Breast epithelium (tissue), 4 donors: ENCODE results near the gene FAM90A1. TPM values are rescaled to one million over a fixed set of nuclear protein-coding genes. Genes with fewer than 3 reads are reported as not detected.
A peak's percentile ranks its signal among the peaks of the same experiment; 100 is the strongest.
"Not testable (repeated sequence)": the region's sequence is repeated elsewhere in the genome, so short reads cannot be mapped to it uniquely, and the experiment has no call there.

ENCODE experiments used
- DNase-seq, 2 donors: peaks; one replicate each; pipeline ENCODE4 v3.0.0-alpha.2; 2019; ENCODE audit warnings: low spot score in 2 of 2
- H3K27ac ChIP-seq, 2 donors: fragments of 200-600 bp; sonication (generic) in 1 of 2; one replicate each; pipeline ENCODE4 v1.5.1; 2016 to 2019; ENCODE audit warnings: mild to moderate bottlenecking in 1 of 2
- H3K27me3 ChIP-seq, 2 donors: fragments of 200-600 bp; sonication (generic) in 1 of 2; one replicate each; pipeline versions ENCODE4 v1.5.1 to v1.6.0; 2017 to 2019; ENCODE audit warnings: control low read depth in 1 of 2, mild to moderate bottlenecking in 1 of 2
- H3K36me3 ChIP-seq: fragments of 200-600 bp; one replicate; pipeline ENCODE4 v1.5.1; 2019
- H3K4me1 ChIP-seq, 2 donors: fragments of 200-600 bp; sonication (generic); one replicate each; pipeline ENCODE4 v1.5.1; 2016 to 2019; ENCODE audit warnings: control low read depth in 1 of 2
- H3K4me3 ChIP-seq, 3 donors: fragments of 200-600 bp; sonication (generic); 1 replicate in 2 of 3; 2 replicates in 1 of 3; pipeline ENCODE4 v1.5.1; 2016 to 2019; ENCODE audit warnings: mild to moderate bottlenecking in 3 of 3, moderate library complexity in 2 of 3
- H3K9me3 ChIP-seq, 2 donors: fragments of 200-600 bp; sonication (generic) in 1 of 2; one replicate each; pipeline ENCODE4 v1.5.1; 2016 to 2019; ENCODE audit warnings: control low read depth in 1 of 2
- POLR2A ChIP-seq: fragments of 450-650 bp; IDR thresholded peaks from one replicate; pipeline ENCODE4 v1.6.1; 2016; ENCODE audit warnings: antibody characterized with exemption, mild to moderate bottlenecking, moderate library complexity
- intact Hi-C: fragments of 100-400 bp; cut with DNase I; formaldehyde crosslinking; loops from one replicate; pipeline ENCODE4 v1.15.1; 2023; ENCODE audit warnings: low total_unique reads
- total RNA-seq, 3 donors: library from RNA; depleted of rRNA; stranded (reverse); fragments of >200 nt; gene quantifications; one replicate each; pipeline ENCODE4 v1.1.0, GENCODE V29; 2016

The FAM90A1 gene
- total RNA-seq, 3 donors from 2014 or later: 0.29 TPM; not detected in 2

DNA sequence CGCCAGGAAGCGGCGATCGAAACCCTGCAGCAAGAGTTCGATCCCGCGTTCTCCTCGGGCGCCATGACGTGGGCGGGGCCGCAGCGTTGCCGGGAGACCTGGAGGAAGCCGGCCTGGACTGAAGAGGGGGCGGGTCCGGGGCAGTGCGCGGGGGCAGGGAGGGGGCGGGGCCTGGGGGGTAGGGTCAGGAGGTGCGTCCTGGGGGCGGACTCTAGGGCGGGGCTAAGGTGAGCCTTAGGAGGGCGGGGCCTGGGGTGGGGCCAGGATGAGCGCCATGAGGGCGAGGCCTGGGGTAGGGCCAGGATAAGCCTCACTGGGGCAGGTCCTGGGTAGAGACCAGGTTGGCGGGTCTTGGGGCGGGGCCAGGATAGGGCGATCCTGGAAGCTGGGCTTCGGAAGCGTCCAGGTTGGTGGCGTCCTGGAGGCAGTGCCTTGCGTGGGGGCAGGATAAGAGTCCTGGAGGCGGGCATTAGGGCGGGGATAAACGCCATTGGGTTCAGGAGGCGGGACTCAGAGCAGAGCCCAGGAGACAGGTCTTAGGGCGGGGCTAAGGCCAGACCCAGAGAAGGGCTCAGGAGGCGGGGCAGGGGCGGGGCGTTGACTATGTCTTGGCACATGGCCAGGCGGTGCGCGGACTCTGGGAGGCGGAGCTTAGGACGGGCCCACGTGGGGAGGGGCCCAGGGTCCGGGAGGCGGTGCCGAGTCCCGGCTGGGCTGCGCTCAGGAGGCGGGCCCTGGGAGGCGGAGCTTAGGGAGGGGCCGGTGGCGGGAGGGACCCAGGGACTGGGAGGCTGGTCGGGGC, 15.7 kb upstream of the FAM90A1 start:
- peak overlapping the region; percentile 90 to 96 for H3K27ac ChIP-seq
- peak; percentile 39 for TF ChIP-seq POLR2A
- intact Hi-C loops, H3K36me3 ChIP-seq, H3K27me3 ChIP-seq, H3K9me3 ChIP-seq, H3K4me1 ChIP-seq: not testable (repeated sequence)
- peak; percentile 99 to 100 for DNase-seq
- H3K4me3 ChIP-seq: peak overlapping the region; percentile 59 to 80 (median 69)

DNA sequence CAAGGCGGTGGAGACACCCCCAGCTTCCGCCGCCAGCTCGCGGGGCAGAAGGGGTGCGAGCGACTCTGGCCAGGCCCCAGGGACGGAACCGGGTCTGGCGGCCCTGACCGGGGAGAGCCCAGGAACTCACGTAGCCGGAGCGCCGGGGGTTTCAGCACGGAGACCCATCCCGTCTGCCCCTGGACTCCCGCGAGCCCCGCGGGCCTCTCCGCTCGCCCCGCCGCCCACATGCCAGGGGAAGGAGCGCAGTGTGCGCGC, 15.1 kb upstream of the FAM90A1 start:
- intact Hi-C loops, H3K4me1 ChIP-seq, H3K36me3 ChIP-seq, DNase-seq, H3K9me3 ChIP-seq, H3K27me3 ChIP-seq: not testable (repeated sequence)
- Histone ChIP-seq H3K27ac (peak overlapping the region; percentile 90 to 96), H3K4me3 (peak overlapping the region; percentile 59 to 80 (median 69))

DNA sequence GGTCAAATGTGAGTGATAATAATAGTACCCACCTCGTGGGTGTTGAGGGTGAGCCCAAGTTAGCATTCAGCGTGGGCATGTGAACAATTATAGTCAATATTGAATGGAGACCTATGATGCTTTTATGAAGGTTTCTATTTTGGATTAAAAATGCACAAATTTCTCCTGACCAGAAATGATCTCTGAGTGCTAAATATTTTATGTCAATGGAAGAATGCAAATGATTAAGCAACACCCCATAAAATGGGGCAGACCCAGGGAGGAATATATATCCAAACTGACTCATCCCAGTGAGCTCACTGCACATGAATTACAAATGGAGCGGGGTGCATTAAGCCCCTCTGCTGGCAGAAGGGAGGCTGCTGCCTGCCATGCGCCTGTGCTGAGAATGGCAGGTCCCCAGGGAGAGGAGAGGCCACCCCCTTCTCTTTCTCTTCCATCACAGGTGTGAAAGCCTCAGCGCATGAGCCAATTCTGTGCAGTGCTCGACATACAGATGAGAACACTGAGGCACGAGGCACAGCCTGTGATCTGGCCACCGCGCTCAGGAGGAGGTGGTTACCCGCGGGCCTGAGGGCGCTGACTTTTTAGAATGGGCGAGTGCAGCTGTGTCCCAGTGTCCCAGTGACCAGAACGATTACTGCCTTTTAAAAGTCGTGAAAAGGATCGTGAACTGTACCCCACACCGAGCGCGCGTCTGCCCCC, 14.7 kb upstream of the FAM90A1 start:
- H3K4me1 ChIP-seq, DNase-seq, H3K9me3 ChIP-seq, intact Hi-C loops, H3K27me3 ChIP-seq, H3K36me3 ChIP-seq: not testable (repeated sequence)
- peak overlapping the region; percentile 59 to 80 (median 69) for H3K4me3 ChIP-seq
- peak overlapping the region; percentile 90 to 96 for H3K27ac ChIP-seq

DNA sequence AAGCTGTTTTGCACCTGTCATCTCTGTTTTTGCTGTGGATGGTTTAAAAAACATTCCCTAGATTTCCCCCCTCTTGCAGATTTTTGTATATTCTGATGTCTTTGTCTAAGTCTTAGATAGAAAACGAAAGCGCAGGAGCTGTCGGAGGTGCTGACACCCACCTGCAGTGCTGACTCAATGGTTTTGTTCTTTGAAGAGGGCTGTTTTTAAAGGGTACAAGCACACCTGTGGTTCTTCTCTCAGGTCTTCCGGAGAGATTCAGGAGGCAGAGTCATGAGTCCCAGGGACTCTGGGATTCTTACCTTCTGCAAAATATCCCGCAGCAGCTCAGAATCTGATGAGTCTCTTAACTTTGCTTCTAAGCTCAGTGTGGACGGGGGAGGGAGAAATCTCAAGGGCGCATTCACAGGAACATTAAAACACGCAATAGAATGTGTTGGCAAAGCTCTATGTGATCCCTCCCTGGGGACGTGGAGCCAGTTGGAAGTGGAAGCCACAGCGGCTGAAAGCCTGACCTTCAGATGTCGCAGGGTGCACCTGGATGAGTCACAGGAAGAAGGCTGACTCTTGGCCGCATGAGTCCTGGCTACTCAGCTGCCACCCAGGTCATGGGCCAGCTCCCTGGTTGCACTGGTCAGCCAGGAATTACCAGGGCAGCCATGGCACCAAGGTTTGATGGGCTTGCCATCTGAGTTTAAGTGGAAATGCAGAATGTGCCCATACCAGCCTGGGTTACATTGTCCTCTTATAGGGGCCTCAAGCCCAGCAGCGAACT, 13.1 kb upstream of the FAM90A1 start:
- intact Hi-C loops, H3K36me3 ChIP-seq, H3K27ac ChIP-seq, DNase-seq, H3K4me1 ChIP-seq, H3K27me3 ChIP-seq, H3K9me3 ChIP-seq, H3K4me3 ChIP-seq: not testable (repeated sequence)

DNA sequence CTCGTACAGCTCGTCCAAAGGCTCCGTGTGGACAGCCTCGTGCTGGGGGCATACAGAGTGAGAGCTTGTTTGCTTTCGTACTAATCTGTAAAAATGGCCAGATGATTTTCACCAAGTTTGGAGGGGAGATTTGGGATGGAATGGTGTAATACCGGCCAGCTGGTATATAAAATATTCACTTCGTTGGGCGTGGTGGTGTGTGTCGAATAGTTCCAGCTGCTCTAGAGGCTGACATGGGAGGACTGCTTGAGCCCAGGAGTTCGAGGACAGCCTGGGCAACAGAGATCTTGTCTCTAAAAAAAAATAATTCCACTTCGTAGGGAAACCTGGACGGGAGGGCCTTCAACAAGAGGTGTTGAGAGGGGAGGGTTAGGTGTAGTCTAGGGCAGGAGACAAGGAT, 9.6 kb upstream of the FAM90A1 start:
- H3K36me3 ChIP-seq, intact Hi-C loops, H3K27me3 ChIP-seq, H3K4me1 ChIP-seq, H3K9me3 ChIP-seq, H3K4me3 ChIP-seq, H3K27ac ChIP-seq, DNase-seq: not testable (repeated sequence)

DNA sequence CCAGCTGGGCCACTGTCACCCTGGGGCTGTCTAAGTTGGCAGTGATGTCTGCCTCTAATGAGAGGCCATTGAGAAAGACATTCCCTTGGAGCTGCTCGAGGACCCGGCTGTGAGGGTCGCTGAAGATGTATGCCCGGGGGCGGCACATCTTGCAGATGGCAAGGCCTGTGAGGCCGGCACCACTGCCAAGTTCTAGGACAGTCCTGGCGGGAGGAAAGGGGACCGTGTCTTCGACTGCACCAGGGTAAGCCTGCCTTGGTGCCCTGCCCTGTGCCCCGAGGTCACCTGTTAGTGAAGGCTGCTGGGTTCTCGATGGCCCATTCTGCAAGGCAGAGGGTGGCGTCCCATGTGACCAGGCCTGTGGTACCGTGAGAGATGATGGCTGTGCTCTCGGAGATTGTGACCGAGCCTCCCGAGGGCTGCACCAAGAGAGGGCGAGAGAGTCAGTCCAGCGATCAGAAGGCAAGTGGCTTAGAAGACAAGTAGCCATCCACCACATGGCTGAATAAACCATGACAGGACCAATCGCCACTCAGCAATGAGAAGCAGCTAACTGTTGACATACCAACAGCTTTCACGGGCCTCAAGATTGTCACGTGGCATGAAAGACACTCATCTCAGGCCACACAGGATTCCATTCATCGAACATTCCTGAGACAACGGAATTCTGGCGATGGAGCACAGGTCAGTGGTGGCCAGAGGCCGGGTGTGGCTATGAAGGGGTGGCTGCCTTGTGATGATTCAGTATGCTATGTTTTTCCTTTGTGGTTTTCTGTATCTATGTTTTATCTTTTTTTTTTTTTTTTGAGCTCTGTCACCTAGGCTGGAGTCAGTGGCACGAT, 8.1 kb upstream of the FAM90A1 start:
- H3K27me3 ChIP-seq, H3K4me3 ChIP-seq, intact Hi-C loops, H3K9me3 ChIP-seq, H3K36me3 ChIP-seq, H3K27ac ChIP-seq, DNase-seq, H3K4me1 ChIP-seq: not testable (repeated sequence)

DNA sequence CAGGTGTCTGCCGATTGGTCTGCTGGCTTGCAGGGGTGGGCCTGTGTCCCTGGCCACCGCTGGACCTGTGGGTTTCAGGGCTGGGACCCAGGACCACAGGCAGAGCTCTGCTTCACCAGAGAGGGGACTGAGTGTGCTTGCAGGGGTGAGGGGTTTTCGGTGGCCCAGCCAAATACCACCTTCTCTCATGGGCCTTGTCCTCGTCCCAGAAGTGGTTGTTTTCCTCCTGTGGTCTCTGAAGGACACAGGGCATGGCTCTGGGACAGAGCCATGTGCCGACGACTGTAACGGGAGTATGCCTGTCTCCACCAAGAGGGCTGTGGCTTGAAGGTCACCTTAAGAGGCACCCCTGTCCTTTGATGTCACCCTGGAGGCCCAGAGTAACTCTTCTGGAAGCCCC, 7.3 kb upstream of the FAM90A1 start:
- H3K4me1 ChIP-seq, intact Hi-C loops: not testable (repeated sequence)

DNA sequence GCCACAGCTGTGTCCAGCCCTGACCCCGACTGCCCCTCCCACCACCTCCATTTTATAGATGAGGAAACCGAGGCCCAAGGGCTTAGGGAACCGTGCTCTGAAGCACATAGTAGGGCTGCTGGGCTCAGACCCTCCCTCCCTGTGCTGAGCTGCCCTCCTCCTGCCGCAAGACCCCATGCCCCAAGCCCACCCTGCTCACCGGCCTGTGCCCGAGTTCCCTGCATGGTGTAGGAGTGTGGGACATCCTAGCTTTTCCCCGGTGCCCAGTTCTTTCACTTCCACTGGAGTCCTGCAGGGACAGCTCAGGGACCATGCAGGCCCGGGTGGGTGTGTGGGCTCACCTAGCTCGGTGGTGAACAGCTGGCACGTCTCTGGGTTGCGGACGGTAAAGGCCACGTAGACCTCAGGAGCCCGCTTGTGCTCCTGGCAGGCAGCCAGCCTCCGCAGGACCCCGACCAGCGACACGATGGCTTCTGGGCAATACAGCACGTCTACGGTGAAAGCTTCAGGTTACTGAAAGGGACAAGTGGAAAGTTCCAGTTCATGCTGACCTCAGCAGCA, 6.6 kb upstream of the FAM90A1 start:
- H3K27ac ChIP-seq, intact Hi-C loops, H3K9me3 ChIP-seq, H3K4me1 ChIP-seq, H3K27me3 ChIP-seq, H3K4me3 ChIP-seq, DNase-seq, H3K36me3 ChIP-seq: not testable (repeated sequence)

More for the DNA sequence above, 7.3 kb upstream of the FAM90A1 start:
- not testable (repeated sequence) for H3K27me3 ChIP-seq, H3K27ac ChIP-seq, DNase-seq, H3K36me3 ChIP-seq, H3K4me3 ChIP-seq, H3K9me3 ChIP-seq

DNA sequence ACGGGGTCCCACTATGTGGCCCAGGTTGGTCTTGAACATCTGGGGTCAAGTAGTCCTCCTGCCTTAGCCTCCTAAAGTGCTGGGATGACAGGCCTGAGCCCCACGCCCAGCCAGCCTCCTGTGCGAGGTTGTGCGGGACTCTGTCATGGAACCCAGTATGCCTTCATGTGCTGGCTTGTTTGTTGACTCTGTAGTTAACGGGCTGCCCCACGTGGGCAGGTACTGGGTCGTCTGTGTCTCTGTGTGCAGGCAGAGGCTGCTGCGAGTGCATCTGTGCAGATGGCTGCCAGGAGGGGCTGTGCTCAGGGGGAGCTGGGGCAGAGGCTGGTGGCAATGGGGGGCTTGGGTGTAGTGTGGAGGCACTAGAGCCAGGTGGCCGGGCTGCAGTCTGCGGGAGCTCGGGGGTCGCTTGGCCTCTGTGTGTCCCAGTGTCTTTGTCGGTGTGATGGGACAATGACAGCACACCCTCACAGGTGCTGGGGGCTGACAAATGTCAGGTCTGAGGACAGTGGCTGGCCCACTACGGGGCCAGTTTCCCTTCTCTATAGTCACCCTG, 6.0 kb upstream of the FAM90A1 start:
- H3K27me3 ChIP-seq, H3K4me3 ChIP-seq, H3K9me3 ChIP-seq, H3K36me3 ChIP-seq, DNase-seq, H3K27ac ChIP-seq, intact Hi-C loops, H3K4me1 ChIP-seq: not testable (repeated sequence)
